T-helper 1 cell treated with Interleukin-12 subunit alpha and Interleukin-12 subunit beta and Interleukin-4 antibody, amounts not matched to agents 30 ng/mL and 1 ng/mL, for 36 hours (primary cell): Measurements from ENCODE around the gene ATP6V0D1. TPM values are rescaled to one million over a fixed set of nuclear protein-coding genes. Genes with fewer than 3 reads are reported as not detected.
"Not testable (repeated sequence)": the region's sequence is repeated elsewhere in the genome, so short reads cannot be mapped to it uniquely, and the experiment has no call there.

ENCODE experiments used
- intact Hi-C: fragments of 100-400 bp; cut with micrococcal nuclease; formaldehyde crosslinking; loops from one replicate; pipeline ENCODE4 v1.15.1; 2024
- total RNA-seq: library from RNA; stranded (reverse); gene quantifications from 2 replicates; pipeline ENCODE4 v1.2.3, GENCODE V29; 2022

Gene ATP6V0D1
- total RNA-seq, 1 donor from 2014 or later, result 70.7 TPM

GRCh38 chr16:67430504-67430976 is 50.4 kb downstream of the ATP6V0D1 start:
- intact Hi-C loops, result no loop called here

GRCh38 chr16:67429799-67430503 is 51.0 kb downstream of the ATP6V0D1 start:
- intact Hi-C loops, result no loop called here

- intact Hi-C loops, result no loop called here
Measured at GRCh38 chr16:67429053-67429798, 51.7 kb downstream of the ATP6V0D1 start.

GRCh38 chr16:67428146-67428731 is 52.7 kb downstream of the ATP6V0D1 start:
- intact Hi-C loops, result loop anchor here (1.0 kb wide), 3 partner anchors 19 to 86 kb away; no protein-coding TSS in a partner anchor

- intact Hi-C loops, result no loop called here
Measured at GRCh38 chr16:67426950-67427349, 54.0 kb downstream of the ATP6V0D1 start.

DNA sequence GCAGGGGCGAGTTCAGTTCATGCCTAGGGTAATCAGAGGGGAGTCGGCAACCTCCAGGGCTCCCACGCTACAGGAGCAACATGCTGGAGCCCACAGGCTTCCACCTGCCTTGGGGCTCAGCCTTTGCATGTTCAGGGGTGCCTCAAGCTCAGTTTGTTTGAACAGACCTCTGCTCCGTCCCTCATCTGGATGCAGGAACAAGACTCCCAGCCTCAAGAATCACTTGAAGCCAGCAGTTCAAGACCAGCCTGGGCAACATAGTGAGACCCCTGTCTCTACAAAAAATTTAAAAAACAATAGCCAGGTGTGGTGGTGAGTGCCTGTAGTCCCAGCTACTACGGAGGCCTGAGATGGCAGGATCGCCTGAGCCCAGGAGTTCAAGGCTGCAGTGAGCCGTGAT is 54.9 kb downstream of the ATP6V0D1 start:
- intact Hi-C loops, result no loop called here

GRCh38 chr16:67425580-67425979 is 55.4 kb downstream of the ATP6V0D1 start:
- intact Hi-C loops, result no loop called here

DNA sequence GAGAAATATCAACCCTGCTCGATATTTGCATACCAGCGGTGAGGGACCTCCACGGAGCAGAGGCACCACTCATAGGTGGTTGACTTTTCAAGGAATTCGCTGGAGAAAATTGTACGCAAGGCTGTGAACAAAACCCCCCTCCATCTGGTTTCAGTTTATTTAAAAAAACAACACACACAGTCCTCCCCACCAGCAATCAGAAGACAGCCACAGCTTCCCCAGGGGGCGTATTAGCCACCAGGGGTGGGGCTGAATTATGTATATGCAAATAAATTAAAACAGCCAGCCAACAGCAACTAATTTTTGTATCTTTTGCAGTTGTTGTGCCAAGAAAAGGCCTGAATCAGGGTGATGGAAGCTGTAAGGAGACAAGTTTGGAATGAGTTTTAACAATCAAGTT is 55.9 kb downstream of the ATP6V0D1 start:
- intact Hi-C loops, result no loop called here

- intact Hi-C loops, result no loop called here
Measured at GRCh38 chr16:67424261-67424615, 56.7 kb downstream of the ATP6V0D1 start.

GRCh38 chr16:67423611-67424260 is 57.2 kb downstream of the ATP6V0D1 start:
- intact Hi-C loops, result no loop called here

GRCh38 chr16:67423015-67423414 is 57.9 kb downstream of the ATP6V0D1 start:
- intact Hi-C loops, result no loop called here

- intact Hi-C loops, result no loop called here
Measured at GRCh38 chr16:67421030-67421429, 59.9 kb downstream of the ATP6V0D1 start.

DNA sequence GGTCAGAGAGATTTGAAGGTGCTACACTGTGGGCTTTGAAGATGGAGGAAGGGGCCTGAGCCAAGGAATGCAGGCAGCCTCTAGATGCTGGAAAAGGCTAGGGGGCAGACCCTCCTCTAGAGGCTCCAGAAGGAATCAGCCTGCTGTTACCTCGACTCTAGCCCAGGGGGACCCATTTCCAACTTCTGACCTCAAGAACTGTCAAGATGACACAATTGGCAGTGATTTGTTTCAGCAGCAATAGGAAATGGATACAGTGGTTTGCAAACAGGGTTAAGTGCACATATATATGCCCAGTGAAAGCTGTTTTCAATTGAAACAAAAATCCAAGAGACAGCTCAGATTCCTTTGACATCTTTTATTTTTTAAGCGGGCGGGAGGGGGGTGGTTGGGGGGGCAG is 61.0 kb downstream of the ATP6V0D1 start:
- intact Hi-C loops, result no loop called here

GRCh38 chr16:67419502-67419901 is 61.5 kb downstream of the ATP6V0D1 start:
- intact Hi-C loops, result no loop called here

DNA sequence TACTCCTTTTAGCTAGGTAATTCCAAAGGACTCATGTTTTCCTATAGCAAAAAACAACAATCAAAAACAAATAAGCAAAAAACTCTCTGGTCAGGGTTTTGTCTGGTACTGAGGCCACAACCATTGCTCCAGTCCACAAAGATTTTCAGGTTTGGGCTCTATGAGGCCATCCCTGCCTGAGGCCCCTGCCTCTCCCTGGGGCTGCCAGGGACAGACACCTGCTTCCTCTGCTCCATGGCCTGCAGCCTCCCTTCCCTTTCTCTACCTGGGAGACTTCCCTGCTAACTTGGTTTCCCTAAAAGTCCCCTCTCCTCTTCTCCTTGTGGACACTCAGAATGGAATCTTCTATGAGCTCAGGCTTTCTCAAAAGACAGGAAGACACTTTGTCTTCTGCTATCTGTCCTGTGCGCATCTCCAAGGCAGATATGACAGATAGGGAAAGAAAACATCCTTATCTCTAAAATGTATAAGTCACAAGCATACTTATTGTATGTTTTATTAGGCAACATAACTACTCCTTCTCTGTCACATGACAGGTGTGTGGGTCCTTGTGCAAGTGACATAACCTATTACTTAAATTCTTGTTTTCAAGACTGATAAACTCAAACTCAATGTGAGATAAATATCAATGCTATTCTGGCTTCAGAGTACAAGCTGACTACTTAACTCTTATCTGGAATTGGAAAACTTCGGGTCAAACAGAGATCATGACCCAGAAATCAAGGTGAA is 63.5 kb downstream of the ATP6V0D1 start:
- intact Hi-C loops, result no loop called here

GRCh38 chr16:67415872-67416793 is 64.8 kb downstream of the ATP6V0D1 start, which contains the start of gene ZDHHC1:
ZDHHC1 (minus strand) TSS chr16:67416477; CDS start chr16:67407775, 8,702 bp downstream.
- intact Hi-C loops, result no loop called here

DNA sequence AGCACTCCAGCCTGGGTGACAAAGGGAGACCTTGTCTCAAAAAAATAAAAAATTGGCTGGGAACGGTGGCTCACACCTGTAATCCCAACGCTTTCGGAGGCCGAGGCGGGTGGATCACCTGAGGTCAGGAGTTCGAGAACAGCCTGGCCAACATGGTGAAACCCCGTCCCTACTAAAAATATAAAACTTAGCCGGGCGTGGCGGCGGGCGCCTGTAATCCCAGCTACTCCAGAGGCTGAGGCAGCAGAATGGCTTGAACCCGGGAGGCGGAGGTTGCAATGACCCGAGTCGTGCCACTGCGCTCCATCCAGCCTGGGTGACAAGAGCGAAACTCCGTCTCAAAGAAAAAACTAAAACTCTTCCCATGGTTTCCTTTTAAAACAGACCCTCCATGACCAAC is 65.5 kb downstream of the ATP6V0D1 start:
- intact Hi-C loops, result not testable (repeated sequence)

- intact Hi-C loops, result no loop called here
Measured at GRCh38 chr16:67413978-67414911, 66.7 kb downstream of the ATP6V0D1 start.

- intact Hi-C loops, result no loop called here
Measured at GRCh38 chr16:67412294-67412693, 68.7 kb downstream of the ATP6V0D1 start.
